Spleen (tissue), 11 donors: ENCODE results near the gene IGSF23. TPM values are rescaled to one million over a fixed set of nuclear protein-coding genes. Genes with fewer than 3 reads are reported as not detected.

ENCODE experiments used
- DNase-seq: peaks from one replicate; pipeline ENCODE4 v3.0.0-alpha.2; 2020
- H3K27ac ChIP-seq, 8 donors: fragments of 200-600 bp; sonication (generic) in 7 of 8; 1 replicate in 4 of 8; 2 replicates in 4 of 8; pipeline versions ENCODE4 v1.5.0 to v1.8.0; 2016 to 2021; ENCODE audit warnings: inconsistent platforms in 4 of 8, mild to moderate bottlenecking in 4 of 8, moderate library complexity in 1 of 8
- H3K27me3 ChIP-seq, 7 donors: fragments of 200-600 bp; sonication (generic) in 6 of 7; replicated peaks in 1 of 7; 1 replicate in 4 of 7; 2 replicates in 3 of 7; pipeline versions ENCODE4 v1.5.0 to v1.8.0; 2016 to 2021; ENCODE audit warnings: inconsistent platforms in 3 of 7, mild to moderate bottlenecking in 1 of 7
- H3K36me3 ChIP-seq, 6 donors: fragments of 200-600 bp; sonication (generic) in 5 of 6; 1 replicate in 4 of 6; 2 replicates in 2 of 6; pipeline versions ENCODE4 v1.5.0 to v1.8.0; 2016 to 2021; ENCODE audit warnings: inconsistent platforms in 2 of 6
- H3K4me1 ChIP-seq, 6 donors: fragments of 200-600 bp; sonication (generic) in 5 of 6; 1 replicate in 3 of 6; 2 replicates in 3 of 6; pipeline versions ENCODE4 v1.5.0 to v1.8.0; 2016 to 2021; ENCODE audit warnings: inconsistent platforms in 3 of 6
- H3K4me3 ChIP-seq, 8 donors: fragments of 200-600 bp; sonication (generic) in 7 of 8; 1 replicate in 4 of 8; 2 replicates in 4 of 8; pipeline versions ENCODE4 v1.5.0 to v1.8.0; 2016 to 2021; ENCODE audit warnings: inconsistent platforms in 4 of 8, mild to moderate bottlenecking in 4 of 8, moderate library complexity in 2 of 8
- H3K9me3 ChIP-seq, 8 donors: fragments of 200-600 bp; sonication (generic) in 7 of 8; 1 replicate in 4 of 8; 2 replicates in 4 of 8; pipeline versions ENCODE4 v1.5.0 to v1.8.0; 2016 to 2021; ENCODE audit warnings: inconsistent platforms in 4 of 8
- CTCF ChIP-seq, 11 experiments: fragments of 200-600 bp in 7 of 11; fragments of 450-650 bp in 4 of 11; sonication (generic) in 4 of 11; IDR thresholded peaks in 8 of 11; conservative IDR thresholded peaks in 3 of 11; 1 replicate in 7 of 11; 2 replicates in 4 of 11; pipeline versions ENCODE4 v1.4.0 to v1.8.0; 2016 to 2021; ENCODE audit warnings: antibody characterized with exemption in 11 of 11, inconsistent platforms in 4 of 11, mild to moderate bottlenecking in 1 of 11
- POLR2A ChIP-seq, 3 donors: fragments of 450-650 bp; IDR thresholded peaks; one replicate each; pipeline ENCODE4 v1.5.1; 2017; ENCODE audit warnings: antibody characterized with exemption in 3 of 3, mild to moderate bottlenecking in 1 of 3
- POLR2AphosphoS5 ChIP-seq, 3 donors: sonication (generic); formaldehyde crosslinking; IDR thresholded peaks; one replicate each; pipeline ENCODE4 v1.5.1; 2017; ENCODE audit warnings: antibody characterized with exemption in 3 of 3
- WGBS, 5 donors: extraction: QIAGEN DNeasy Blood & Tissue Kit in 3 of 5; methylation state at CpG; one replicate each; pipeline versions ENCODE4 v1.1.5 to v1.1.7; 2013 to 2018; 5-methylcytosine and 5-hydroxymethylcytosine counted together
- intact Hi-C: fragments of 100-400 bp; cut with DNase I; formaldehyde crosslinking; loops from one replicate; pipeline ENCODE4 v1.15.0; 2023; ENCODE audit warnings: low total_unique reads
- polyA plus RNA-seq, 3 donors: library from polyadenylated mRNA; stranded (reverse); fragments of 200-250 nt; gene quantifications; one replicate each; pipeline ENCODE4 v1.2.1, GENCODE V29; 2013
- total RNA-seq, 7 donors: library from RNA; depleted of rRNA in 3 of 7; stranded (reverse); fragments of >200 nt in 3 of 7; fragmentation: NEBNext Ultra II Directional in 4 of 7; extraction: Animal tissue kit (Norgen Biotek cat#: 25700) in 4 of 7; gene quantifications; one replicate each; pipeline versions ENCODE4 v1.1.0 to v1.2.1, GENCODE V29; 2016 to 2021
- donor health status: healthy with polysubstance abuse.
- donor health status: DM: no; HTN: no; CAD: no; lungs with moderate emphysema.
- donor health status: DM: no; HTN: no; CAD: no.
- donor health status: Bipolar disorder and iron deficiency.
- donor health status: healthy.
- donor health status: DM: no; HTN: no; CAD: no.
- donor health status: DM: yes; HTN: yes; CAD: no.

IGSF23 gene
- total and polyA plus RNA-seq, 10 donors, result not detected

- Histone ChIP-seq H3K36me3 (no peaks in the 10 kb centered on the region), H3K4me3 (no peak overlapping the region), H3K4me1 (peaks cover 0 to 25% (median 3%) of the 10 kb centered on the region in 6 donors), H3K27ac (no peak overlapping the region), H3K27me3 (peaks cover 0 to 8% (median 0%) of the 10 kb centered on the region in 7 donors), H3K9me3 (no peaks in the 10 kb centered on the region)
- 88 to 95% (median 93%) methylated on average over 4 of the region's 4 CpGs for WGBS, 5 donors
- no peak for DNase-seq
- intact Hi-C loops, result loop anchor here (2.0 kb wide), 1 partner anchor 84 kb away; no protein-coding TSS in a partner anchor
- TF ChIP-seq POLR2AphosphoS5 (IDR thresholded peaks at IDR 0.05) (no peak), POLR2A (IDR thresholded peaks at IDR 0.05) (no peak), CTCF (IDR thresholded peaks at IDR 0.05 in 8 of 11, conservative IDR thresholded peaks at IDR 0.05 in 3 of 11) (no peak)
These were observed 40.2 kb upstream of the IGSF23 start for GRCh38 chr19:44573183-44573582.

GRCh38 chr19:44573627-44574026 is 39.7 kb upstream of the IGSF23 start:
- H3K9me3 ChIP-seq, result peaks cover 0 to 3% (median 0%) of the 10 kb centered on the region in 8 donors
- no peak for DNase-seq
- no peaks in the 10 kb centered on the region for H3K36me3 ChIP-seq
- peaks cover 0 to 25% (median 3%) of the 10 kb centered on the region in 6 donors for H3K4me1 ChIP-seq
- no peak overlapping the region for H3K27ac ChIP-seq
- intact Hi-C loops, result loop anchor here (2.0 kb wide), 1 partner anchor 83 kb away; no protein-coding TSS in a partner anchor
- WGBS, 5 donors, result 61 to 77% (median 74%) methylated on average over 4 of the region's 4 CpGs
- H3K27me3 ChIP-seq, result peaks cover 0 to 4% (median 0%) of the 10 kb centered on the region in 7 donors
- H3K4me3 ChIP-seq, result no peak overlapping the region
- no peak for TF ChIP-seq POLR2AphosphoS5 (IDR thresholded peaks at IDR 0.05)
- TF ChIP-seq CTCF (IDR thresholded peaks at IDR 0.05 in 8 of 11, conservative IDR thresholded peaks at IDR 0.05 in 3 of 11), result no peak
- no peak for TF ChIP-seq POLR2A (IDR thresholded peaks at IDR 0.05)

- no peaks in the 10 kb centered on the region for H3K27me3 ChIP-seq
- TF ChIP-seq CTCF (IDR thresholded peaks at IDR 0.05 in 8 of 11, conservative IDR thresholded peaks at IDR 0.05 in 3 of 11) (no peak), POLR2AphosphoS5 (IDR thresholded peaks at IDR 0.05) (no peak), POLR2A (IDR thresholded peaks at IDR 0.05) (no peak)
- H3K36me3 ChIP-seq, result no peaks in the 10 kb centered on the region
- peaks cover 0 to 4% (median 0%) of the 10 kb centered on the region in 8 donors for H3K9me3 ChIP-seq
- 72 to 86% (median 79%) methylated on average over 8 of the region's 8 CpGs for WGBS, 5 donors
- no peak overlapping the region for H3K4me3 ChIP-seq
- intact Hi-C loops, result no loop called here
- peaks cover 0 to 25% (median 3%) of the 10 kb centered on the region in 6 donors for H3K4me1 ChIP-seq
- no peak overlapping the region for H3K27ac ChIP-seq
- DNase-seq, result no peak
These were observed 39.0 kb upstream of the IGSF23 start for GRCh38 chr19:44574186-44574950.

GRCh38 chr19:44575116-44575700 is 38.2 kb upstream of the IGSF23 start:
- intact Hi-C loops, result no loop called here
- Histone ChIP-seq H3K36me3 (no peaks in the 10 kb centered on the region), H3K4me3 (no peak overlapping the region), H3K27ac (no peak overlapping the region), H3K4me1 (peaks cover 0 to 25% (median 3%) of the 10 kb centered on the region in 6 donors), H3K27me3 (no peaks in the 10 kb centered on the region), H3K9me3 (peaks cover 0 to 13% (median 0%) of the 10 kb centered on the region in 8 donors)
- no peak for TF ChIP-seq POLR2A (IDR thresholded peaks at IDR 0.05)
- TF ChIP-seq CTCF (IDR thresholded peaks at IDR 0.05 in 8 of 11, conservative IDR thresholded peaks at IDR 0.05 in 3 of 11), result no peak
- no peak for TF ChIP-seq POLR2AphosphoS5 (IDR thresholded peaks at IDR 0.05)
- no peak for DNase-seq
- 82 to 93% (median 86%) methylated on average over 11 of the region's 11 CpGs for WGBS, 5 donors
